ENCODE results near the gene TRRAP.

The TRRAP gene

DNA sequence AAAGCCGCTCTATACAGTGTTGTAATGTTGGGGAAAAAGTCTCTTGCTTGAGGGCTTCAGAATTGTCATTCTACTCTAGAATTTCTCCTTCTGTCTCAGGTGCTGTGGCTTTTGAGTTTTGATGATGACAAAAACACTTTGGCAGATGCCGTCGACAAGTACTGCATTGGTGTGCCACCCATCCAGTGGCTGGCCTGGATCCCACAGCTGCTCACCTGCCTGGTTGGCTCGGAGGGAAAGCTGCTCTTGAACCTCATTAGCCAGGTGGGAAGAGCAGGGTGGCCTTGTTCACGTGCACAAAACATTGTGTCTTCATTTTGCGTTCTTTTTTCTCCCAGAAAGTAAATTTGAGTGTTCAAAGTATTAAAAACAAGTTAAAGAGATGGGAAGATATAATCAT, 112.0 kb downstream of the TRRAP start:
- no peak for DNase-seq (ENCODE audit: low read depth)

DNA sequence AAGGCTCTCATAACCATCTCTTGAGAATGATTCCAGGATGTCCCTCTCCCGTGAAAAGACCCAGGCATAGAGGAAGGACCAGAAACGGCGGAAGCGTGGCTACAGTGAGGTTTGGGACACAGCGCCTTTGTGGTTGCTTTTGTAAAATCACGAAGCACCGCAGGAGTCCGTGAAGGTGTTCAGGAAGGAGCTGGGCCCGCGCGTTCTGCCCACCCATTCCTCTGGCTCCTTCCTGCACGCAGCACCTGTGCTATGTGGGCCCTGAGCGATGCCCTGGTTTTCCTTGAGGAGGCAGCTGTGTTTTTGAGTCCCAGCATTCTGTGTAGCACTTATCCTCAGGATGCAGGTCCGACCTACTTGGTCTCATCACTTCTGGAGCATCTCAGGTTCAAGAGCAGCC, 112.8 kb downstream of the TRRAP start:
- DNase-seq (ENCODE audit: low read depth), result no peak

DNA sequence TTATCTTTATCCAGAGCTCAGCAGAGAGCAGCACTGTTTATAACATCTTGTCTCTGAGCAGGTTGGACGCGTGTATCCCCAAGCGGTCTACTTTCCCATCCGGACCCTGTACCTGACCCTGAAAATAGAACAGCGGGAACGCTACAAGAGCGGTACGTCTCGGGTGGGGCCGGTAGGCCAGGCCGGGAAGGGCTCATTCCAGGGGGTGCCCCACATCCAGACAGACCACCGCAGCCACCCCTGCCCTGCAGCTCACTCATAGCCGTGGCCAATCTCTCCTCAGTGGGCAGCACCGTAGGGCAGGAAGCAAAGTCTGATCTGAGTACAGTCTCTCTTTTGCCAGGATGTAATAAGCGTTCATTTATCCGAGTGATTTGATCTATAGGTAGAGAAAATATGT, 113.7 kb downstream of the TRRAP start:
- no peak for DNase-seq (ENCODE audit: low read depth)

DNA sequence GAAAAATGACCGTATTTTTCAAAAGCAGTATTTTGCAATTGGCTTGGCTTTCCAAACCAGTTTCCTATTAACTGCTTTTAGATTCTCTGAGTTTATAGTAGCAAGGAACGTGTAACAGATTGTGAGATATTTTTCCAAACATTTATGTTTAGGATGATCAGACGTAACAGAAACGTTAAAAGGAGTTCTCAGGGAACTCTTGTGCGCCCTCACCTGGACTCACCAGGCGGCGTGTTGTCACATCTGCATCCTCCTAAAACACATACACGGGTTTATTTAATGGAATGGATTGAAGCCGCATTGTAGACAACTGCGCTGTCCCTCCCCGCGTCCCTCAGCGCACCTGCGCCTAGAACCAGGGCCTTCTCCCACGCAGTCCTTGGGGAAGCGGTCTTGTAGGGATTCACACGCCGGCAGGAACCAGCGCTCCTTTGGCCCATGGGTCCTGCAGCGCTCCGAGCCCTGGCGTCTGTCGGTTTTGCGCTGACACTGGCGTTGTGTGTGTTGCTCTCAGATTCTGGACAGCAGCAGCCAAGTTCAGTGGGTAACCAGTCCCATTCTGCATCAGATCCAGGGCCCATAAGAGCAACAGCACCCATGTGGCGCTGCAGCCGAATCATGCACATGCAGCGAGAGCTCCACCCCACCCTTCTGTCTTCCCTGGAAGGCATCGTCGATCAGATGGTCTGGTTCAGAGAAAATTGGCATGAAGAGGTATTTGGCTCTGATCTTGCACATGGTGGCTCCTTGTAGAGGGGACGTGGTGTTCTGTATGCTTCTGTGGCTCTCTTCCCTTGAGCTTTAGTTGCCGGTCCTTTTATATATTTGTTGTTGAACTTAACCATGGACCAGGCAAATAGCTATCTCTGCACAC, 114.9 kb downstream of the TRRAP start:
- no peak for DNase-seq (ENCODE audit: low read depth)

DNA sequence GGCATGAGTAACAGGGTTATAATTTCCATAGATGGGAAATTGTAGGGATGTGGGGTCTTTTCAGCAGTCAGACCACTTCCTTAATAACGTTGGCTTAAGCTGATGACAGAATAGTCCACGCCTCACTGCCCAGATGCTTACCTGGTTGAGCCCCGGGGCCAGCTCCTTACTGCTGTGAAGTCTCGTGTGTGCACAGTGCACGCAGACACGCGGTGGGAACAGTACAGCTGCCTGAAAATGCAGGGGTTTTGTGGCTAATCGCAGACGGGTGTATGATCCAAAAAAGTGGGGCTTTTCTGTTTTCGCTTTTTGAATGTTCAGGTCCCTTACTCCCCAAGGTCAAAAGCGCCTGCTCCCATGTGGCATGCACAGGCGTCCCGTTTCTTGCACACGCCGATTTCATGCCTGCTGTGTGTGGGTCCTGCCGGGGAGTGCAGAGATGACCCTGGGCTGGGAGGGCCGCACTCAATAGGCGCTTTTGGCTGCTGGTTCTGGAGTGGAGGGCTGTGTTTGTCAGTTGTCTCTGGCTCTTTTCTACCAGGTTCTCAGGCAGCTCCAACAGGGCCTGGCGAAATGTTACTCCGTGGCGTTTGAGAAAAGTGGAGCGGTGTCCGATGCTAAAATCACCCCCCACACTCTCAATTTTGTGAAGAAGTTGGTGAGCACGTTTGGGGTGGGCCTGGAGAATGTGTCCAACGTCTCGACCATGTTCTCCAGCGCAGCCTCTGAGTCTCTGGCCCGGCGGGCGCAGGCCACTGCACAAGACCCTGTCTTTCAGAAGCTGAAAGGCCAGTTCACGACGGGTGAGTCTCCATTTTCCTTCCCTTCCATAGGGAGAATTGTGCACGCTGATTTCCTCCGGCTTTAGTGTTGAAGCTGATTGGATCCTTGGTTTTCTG, 116.0 kb downstream of the TRRAP start:
- no peak for DNase-seq (ENCODE audit: low read depth)

DNA sequence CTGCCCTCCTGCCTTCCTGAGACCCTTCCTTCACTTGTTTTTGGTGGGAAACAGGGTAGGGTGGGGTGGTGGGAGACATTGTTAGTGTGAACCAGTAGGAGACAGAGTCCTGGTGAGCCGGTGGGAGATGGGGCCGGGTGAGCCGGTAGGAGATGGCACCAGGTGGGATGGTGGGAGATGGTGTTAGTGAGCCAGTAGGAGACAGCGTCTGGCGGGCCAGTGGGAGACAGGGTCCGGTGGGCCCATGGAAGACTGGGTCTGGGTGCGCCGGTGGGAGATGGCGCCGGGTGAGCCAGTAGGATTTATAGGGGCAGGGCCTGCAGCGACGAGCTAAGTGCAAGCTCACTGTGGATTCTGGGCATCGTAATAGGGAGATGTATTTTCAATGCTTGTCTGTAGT, 116.8 kb downstream of the TRRAP start:
- no peak for DNase-seq (ENCODE audit: low read depth)

DNA sequence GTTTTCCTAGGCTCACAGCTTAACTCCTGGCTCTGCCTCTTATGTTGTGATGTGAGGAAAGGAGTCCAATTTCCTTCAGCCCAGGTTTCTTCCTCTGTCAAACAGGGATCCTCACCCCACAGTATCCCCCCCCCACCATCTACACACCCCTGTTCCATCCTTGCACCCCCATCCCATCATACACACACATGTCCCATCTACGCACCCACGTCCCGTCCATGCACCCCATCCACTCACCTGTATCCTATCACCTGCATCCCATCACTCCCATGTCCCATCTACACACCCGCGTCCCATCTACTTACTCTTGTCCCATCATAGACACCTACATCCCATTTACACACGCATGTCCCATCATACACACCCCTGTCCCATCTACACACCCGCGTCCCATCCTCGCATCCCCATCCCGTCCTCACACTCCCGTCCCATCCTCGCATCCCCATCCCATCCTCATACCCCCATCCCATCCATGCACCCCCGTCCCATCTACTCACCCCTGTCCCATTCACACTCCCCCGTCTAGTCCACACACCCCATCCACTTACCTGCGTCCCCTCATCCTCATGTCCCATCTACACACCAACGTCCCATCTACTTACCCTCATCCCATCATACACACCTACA, 117.3 kb downstream of the TRRAP start:
- DNase-seq (ENCODE audit: low read depth), result no peak

DNA sequence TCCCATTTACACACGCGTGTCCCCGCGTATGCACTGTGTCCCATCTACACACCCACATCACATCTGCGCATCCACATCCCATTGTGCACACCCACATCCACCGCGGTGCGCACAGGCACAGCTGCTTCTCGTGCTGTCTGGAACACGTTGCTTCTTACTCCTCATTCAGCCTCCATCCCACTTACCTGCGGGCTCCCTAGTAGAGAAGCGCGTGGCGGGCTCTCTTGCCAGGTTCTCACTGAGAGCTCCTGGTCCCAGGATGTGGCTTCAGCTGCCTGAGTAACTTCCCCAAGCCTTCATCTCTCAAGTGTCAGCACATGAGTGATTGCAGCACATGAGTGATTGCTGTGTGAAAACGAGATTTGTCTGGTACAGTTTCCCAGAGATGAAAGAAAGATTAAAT, 117.8 kb downstream of the TRRAP start:
- peak; percentile 14 for DNase-seq (ENCODE audit: low read depth)

DNA sequence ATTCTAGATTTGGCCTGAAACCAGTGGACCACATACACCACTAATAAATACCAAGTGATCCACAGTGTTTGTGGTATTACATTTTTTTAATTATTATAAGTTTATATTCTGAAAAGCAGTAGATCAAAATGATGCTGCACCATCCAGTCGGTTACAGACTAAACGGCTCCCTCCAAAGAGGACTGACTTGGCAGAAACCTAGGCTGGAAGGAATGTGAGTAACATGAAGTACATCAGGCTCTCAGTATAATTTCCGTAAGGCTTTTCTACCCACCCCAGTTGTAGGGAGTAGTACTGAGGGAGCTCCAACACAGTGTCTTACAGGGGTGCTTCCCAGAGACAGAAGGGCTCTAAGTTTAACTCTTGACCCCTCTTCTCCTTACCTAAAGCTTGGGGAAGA, 119.5 kb downstream of the TRRAP start:
- no peak for DNase-seq (ENCODE audit: low read depth)

DNA sequence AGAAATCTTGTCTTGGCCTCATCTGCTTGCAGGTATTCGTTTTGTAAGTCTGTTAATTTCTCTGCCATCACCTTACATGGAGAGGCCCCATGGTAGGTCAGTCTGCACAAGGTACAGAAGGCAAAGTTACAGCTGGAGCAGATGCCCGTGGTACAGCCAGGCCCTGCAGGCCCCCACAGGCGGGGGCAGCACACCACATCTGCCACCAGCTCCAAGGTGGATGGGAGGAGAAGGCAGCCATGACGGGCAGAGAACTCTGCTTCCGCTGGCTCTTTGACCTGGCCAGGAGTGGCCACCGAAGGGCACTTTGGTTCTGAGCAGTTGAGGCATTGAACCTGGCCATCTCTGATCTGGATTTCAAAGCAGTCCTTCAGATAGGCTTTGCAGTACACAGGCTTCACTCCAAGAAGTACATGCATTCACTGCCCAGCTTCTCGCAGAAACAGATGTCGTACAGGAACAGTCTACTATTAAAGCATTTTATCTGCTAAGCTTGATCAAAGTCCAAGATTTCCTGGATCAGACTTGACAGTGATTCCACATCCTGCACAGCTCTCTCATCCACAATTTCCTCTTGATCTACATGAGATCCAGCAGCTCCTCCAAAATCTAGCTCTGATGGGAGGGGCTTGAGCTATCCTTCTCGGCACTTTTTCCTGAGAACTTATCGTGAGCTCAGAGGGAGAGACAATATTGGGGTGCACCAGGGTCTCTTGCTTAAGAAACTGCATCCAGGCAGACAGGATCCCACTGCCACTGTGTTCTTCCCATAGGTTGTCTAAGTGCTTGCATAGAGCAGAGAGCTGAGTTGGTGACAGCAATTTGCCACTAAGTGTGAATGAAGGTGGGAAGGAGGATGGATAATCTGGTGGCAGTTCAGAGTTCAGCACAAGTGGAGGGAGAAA, 120.7 kb downstream of the TRRAP start:
- no peak for DNase-seq (ENCODE audit: low read depth)

DNA sequence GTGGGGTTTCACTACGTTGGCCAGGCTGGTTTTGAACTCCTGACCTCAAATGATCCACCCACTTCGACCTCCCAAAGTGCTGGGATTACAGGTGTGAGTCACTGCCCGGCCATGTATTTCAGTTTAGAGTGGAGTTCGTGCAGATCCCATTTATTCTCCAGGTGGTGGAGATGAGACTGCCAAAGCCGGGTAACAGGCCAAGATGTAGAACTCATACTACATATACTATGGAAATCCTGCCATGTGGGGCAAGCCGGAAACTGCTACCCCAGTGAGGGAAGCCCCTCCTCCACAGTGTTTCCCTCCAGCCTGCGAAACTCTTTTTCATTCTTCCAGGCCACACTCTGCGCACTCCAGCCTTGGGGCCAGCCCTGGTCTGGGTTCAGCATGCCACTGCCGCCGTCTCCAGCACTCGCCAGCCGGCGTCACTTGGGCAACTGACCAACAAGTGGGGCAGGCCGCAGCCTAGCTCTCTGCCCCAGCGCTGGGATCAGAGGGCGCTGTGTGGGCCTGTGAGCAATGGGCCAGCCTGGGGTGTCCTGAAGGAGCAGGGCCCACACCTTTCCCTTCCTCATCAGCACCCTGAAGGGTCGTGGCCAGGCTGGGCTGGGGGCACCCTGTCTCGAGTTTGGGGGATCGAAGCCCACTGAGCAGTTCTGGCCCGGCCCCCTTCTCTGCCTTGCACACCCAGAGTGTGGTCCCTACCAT, 122.0 kb downstream of the TRRAP start:
- no peak for DNase-seq (ENCODE audit: low read depth)

DNA sequence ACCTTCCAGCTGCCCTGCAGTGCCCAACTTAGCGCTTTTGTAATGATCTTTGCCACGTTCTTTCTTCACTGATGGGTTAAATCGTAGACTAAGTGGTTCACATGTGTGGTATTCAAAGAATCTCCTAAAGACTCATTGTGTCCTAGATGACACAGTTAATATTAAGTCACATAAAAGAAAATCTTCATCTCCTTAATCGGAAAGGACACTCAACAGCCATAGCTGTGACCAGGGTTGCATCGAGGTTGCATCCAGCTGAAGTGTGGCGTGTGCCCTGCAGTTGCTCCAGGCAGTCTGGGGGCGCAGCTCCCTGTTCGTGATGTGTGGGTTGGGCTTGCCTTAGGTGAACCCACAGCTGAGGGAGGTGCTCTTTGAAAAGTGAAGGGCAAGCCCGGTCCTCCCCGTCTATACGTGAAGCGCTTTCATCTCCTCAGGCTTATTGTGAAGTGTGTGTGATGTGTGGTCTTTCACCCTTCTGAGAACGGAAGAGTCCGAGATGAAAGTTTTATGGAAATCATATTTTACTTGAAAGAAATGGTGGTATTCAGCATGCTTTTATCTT, 122.7 kb downstream of the TRRAP start:
- no peak for DNase-seq (ENCODE audit: low read depth)

DNA sequence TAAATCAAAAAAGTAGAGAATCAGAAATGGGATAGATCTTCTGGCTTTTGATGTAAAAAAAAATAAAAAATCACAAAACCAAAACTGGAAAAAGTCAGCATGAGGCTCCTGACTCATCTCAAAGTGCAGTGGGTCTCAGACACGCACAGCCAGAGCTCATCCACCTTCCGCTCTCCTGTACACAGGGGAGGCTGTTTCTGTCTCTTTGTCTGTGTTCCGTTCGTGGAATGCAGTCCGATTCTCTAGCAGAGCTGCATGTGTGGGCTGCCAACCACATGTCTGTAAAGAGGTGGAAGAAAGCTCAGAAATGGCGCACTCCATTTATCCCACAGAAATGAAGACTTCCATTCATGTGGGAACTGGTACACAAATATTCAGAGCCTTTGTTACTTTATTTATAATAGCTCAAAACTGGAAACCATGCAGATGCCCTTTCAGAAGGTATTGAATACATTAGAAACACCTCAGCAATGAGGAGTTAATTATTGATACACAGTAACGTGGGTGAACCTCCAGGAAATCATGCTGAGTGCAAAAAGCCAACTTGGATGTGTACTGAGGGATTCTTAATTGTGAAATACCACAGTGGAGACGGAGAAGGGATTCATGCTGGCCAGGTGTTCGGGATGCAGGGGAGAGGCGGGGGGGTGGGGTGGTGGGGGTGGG, 123.3 kb downstream of the TRRAP start:
- DNase-seq (ENCODE audit: low read depth), result no peak

DNA sequence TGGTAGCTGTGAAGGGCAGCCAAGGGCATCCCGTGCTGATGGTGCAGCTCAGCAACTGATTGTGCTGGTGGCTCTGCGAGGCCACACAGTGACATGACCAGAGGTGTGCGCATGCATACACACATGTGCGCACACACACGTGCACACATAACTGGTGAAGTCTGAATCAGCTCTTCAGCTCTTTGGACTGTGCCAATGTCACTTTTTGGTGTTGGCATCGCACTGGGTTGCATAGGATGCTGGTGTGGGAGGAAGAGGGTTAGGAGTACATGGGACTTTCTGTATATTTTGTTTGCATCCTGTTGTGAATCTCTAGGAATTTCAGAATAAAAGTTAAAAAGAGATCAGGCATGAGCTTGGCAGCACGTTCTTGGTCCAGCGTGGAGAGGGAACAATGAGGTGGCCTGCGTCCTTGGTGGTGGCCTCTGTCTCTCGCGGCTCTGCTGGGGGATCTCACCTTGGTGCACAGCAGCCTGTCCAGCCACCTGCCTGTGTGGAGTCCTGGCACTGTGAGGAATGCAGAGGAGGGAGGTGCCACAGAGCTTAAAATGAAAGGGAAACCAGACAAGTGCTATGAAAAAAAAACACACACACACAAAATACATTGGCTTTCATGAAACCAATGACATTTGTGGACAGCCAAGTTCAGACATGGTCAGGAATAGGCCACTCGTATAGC, 124.0 kb downstream of the TRRAP start:
- no peak for DNase-seq (ENCODE audit: low read depth)

DNA sequence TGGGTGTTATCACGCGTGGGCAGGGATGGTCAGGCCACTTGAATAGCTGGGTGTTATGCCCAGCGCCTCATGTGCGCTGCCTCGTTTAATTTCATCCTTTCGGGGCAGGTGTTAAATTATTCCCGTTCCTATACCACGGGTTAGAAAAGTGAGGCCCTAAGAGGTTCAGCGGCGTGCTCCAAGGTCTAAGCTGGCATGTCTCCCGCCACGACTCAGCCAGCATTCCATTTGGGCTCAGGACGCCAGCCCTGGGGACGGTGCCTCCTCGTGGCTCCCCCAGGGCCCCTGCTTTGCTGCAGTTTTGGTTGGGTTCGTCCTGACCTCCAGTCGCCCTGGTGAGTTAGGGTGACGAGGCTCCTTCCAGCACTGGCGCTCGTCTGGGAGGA, 124.5 kb downstream of the TRRAP start:
- DNase-seq (ENCODE audit: low read depth), result no peak

DNA sequence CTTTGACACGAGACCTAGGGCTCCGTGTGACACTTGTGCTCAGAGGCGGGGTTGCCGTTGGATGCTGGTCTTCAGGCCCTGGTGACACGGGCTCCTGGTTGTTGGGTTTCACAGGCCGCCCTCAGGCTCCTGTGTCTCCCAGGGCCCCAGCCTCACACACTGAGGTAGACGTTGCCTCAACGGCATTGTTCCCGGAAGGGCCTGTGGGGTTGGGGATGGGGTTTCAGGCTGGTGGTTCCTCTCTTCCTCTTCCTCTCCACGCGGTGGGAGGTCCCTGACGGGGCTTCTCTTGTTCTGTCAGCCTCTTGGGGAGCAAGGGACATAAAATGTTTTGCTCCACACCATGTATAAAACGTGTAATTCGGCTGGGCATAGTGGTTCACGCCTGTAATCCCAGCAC, 125.1 kb downstream of the TRRAP start:
- DNase-seq (ENCODE audit: low read depth), result no peak

DNA sequence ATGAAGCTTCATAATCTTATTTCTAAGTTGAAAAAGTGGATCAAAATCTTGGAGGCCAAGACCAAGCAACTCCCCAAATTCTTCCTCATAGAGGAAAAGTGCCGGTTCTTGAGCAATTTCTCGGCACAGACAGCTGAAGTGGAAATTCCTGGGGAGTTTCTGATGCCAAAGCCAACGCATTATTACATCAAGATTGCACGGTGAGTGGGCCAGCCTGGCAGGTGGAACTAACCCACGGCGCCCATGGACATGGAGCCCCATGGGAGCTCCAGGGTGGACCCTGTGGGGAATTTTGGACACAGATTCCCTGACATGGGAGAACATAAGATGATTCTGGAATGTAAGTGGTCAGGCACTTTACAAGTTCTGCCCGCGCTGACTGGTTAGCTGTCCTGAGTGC, 125.9 kb downstream of the TRRAP start:
- no peak for DNase-seq (ENCODE audit: low read depth)

DNA sequence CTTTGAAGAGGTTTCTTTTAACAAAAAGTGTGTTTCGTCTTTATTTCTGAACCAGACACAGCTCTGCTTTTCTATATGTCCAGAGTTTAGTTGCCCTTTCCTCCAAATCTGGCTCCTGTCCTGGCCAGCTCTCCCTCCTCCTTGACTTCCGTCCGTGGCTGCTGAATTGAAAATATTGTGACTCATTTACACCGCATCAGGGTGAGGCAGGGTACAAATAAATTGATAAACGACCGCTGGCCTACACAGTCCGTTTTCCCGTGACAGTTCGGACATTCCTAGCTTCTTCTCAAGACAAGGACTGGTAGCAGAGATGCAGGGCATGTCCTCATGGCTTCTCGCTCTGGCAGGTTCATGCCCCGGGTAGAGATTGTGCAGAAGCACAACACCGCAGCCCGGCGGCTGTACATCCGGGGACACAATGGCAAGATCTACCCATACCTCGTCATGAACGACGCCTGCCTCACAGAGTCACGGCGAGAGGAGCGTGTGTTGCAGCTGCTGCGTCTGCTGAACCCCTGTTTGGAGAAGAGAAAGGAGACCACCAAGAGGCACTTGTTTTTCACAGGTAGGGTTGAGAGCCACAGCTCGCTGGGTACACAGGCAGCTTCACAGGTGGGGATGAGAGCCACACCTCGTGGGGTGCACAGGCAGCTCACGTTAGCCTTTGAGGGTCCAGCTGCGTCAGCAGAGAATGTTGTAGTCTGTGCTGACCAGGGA, 126.6 kb downstream of the TRRAP start:
- DNase-seq (ENCODE audit: low read depth), result no peak

DNA sequence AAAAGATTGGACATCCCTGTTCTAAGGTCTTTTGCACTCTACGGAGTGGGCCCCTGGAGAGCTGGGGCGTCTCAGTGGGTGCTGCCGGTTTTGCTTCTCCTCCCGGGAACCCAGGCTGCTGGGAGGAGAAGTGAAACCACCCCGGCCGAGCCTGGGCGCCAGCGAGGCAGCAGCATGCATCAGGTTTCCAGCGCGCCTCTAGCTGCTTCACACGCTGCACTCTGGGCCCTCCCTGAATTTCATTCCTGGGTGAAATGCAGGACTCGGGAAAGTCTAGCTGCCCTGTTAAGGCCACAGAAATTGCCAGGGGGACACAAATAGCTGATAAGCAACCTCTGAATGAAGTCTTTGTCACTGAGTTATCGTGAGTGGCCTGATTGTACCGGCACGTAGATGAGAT, 127.4 kb downstream of the TRRAP start:
- no peak for DNase-seq (ENCODE audit: low read depth)
